Activated T-cell treated with anti-CD3 and anti-CD28 coated beads, Interleukin-2, amount 50 U/mL, for 24 hours (primary cell): ENCODE data around the gene DEDD2.

Experiments
- DNase-seq: peaks from one replicate; pipeline ENCODE4 v3.0.0-alpha.2; 2020
- H3K27ac Mint-ChIP-seq: 2 replicates; pipeline ENCODE4 v1.8.0; 2020; ENCODE audit warnings: mild to moderate bottlenecking, mixed read lengths
- H3K27me3 Mint-ChIP-seq: 2 replicates; pipeline ENCODE4 v1.8.0; 2020; ENCODE audit warnings: mixed read lengths
- H3K36me3 Mint-ChIP-seq: 2 replicates; pipeline ENCODE4 v1.8.0; 2020; ENCODE audit warnings: low read depth, mixed read lengths
- H3K4me1 Mint-ChIP-seq: 2 replicates; pipeline ENCODE4 v1.8.0; 2020; ENCODE audit warnings: low read depth, mixed read lengths
- H3K4me3 Mint-ChIP-seq: 2 replicates; pipeline ENCODE4 v1.8.0; 2020; ENCODE audit warnings: mild to moderate bottlenecking, moderate library complexity, mixed read lengths
- H3K9me3 Mint-ChIP-seq: 2 replicates; pipeline ENCODE4 v1.8.0; 2020; ENCODE audit warnings: mixed read lengths

The DEDD2 gene

GRCh38 chr19:42250666-42251531 is 33.4 kb upstream of the DEDD2 start:
- Mint-ChIP-seq H3K27me3 (no peaks in the 10 kb centered on the region), H3K4me1 (peaks cover 41% of the 10 kb centered on the region), H3K27ac (peak overlapping the region; percentile 98), H3K4me3 (peak overlapping the region; percentile 61), H3K9me3 (no peaks in the 10 kb centered on the region), H3K36me3 (peaks cover 53% of the 10 kb centered on the region)
- DNase-seq, result no peak

DNA sequence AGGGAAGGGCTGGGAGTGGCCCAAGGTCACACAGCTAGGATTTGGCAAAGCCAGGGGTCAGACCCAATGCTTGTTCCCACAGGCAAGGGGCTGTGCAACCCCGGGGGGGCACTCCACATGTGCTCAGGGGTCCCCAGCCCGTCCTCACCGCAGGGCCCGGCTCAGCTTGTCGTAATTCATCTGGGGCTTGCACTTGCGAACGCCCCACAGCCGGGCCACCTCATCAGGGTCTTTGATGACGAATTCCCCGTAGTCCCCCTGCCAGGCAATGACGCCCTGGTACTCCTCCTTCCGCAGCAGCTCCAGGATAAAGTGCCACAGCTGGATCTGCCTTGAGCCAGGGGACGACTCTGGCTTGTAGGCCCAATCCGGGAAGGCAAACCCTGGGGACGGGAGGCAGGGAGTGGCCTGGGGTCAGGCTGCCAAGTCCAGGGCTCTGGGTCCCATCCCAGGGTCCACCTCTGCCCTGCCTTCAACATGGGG is 32.7 kb upstream of the DEDD2 start:
- Mint-ChIP-seq H3K4me1 (peaks cover 43% of the 10 kb centered on the region), H3K4me3 (peak overlapping the region; percentile 61), H3K27ac (peak overlapping the region; percentile 87), H3K27me3 (no peaks in the 10 kb centered on the region), H3K9me3 (no peaks in the 10 kb centered on the region), H3K36me3 (peaks cover 53% of the 10 kb centered on the region)
- DNase-seq, result no peak

GRCh38 chr19:42249769-42250168 is 32.3 kb upstream of the DEDD2 start:
- Mint-ChIP-seq H3K36me3 (peaks cover 53% of the 10 kb centered on the region), H3K4me3 (no peak overlapping the region), H3K9me3 (no peaks in the 10 kb centered on the region), H3K27me3 (no peaks in the 10 kb centered on the region), H3K4me1 (peaks cover 47% of the 10 kb centered on the region), H3K27ac (peak overlapping the region; percentile 87)
- DNase-seq, result no peak

DNA sequence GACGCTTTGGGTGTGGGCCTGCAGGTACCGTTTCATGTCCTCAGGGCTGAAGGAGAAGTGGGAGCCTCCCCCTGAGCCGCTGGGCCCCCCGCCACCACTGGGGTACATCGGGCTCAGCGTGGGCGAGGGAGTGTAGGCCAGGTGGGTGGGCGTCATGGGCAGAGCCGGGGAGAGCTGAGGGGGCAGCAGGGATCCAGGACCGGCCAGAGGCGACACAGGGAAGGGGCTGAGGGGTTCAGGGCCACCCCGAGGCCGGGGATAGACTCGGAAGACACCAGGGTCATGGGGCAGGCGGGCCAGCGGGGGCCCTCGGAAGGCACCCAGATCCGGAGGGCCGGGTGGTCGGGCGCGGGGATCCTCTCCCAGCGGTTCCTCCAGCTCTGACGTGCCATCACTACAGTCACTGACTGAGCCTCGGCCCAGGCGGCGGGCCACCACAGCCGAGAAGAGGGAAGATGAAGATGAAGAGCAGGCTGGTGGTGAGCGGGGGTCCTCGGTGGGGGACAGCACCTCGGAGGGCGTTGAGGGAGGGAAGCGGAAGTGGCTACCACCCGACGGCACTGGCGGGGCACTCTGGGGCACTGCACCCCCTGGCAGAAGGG is 31.8 kb upstream of the DEDD2 start:
- Mint-ChIP-seq H3K4me1 (peaks cover 51% of the 10 kb centered on the region), H3K36me3 (peaks cover 56% of the 10 kb centered on the region), H3K27me3 (no peaks in the 10 kb centered on the region), H3K9me3 (no peaks in the 10 kb centered on the region), H3K27ac (peak overlapping the region; percentile 74), H3K4me3 (no peak overlapping the region)
- DNase-seq, result no peak

- H3K27ac Mint-ChIP-seq, result peak overlapping the region; percentile 37
- no peak overlapping the region for H3K4me3 Mint-ChIP-seq
- no peaks in the 10 kb centered on the region for H3K27me3 Mint-ChIP-seq
- peaks cover 59% of the 10 kb centered on the region for H3K36me3 Mint-ChIP-seq
- peaks cover 52% of the 10 kb centered on the region for H3K4me1 Mint-ChIP-seq
- DNase-seq, result no peak
- no peaks in the 10 kb centered on the region for H3K9me3 Mint-ChIP-seq
Measured at GRCh38 chr19:42248270-42249148, 31.0 kb upstream of the DEDD2 start.

GRCh38 chr19:42247640-42248199 is 30.2 kb upstream of the DEDD2 start:
- no peak overlapping the region for H3K4me3 Mint-ChIP-seq
- H3K9me3 Mint-ChIP-seq, result no peaks in the 10 kb centered on the region
- peaks cover 57% of the 10 kb centered on the region for H3K36me3 Mint-ChIP-seq
- no peak for DNase-seq
- no peaks in the 10 kb centered on the region for H3K27me3 Mint-ChIP-seq
- no peak overlapping the region for H3K27ac Mint-ChIP-seq
- H3K4me1 Mint-ChIP-seq, result peaks cover 54% of the 10 kb centered on the region

- peak overlapping the region; percentile 83 for H3K27ac Mint-ChIP-seq
- peaks cover 52% of the 10 kb centered on the region for H3K36me3 Mint-ChIP-seq
- no peak for DNase-seq
- H3K4me1 Mint-ChIP-seq, result peaks cover 49% of the 10 kb centered on the region
- no peaks in the 10 kb centered on the region for H3K9me3 Mint-ChIP-seq
- H3K4me3 Mint-ChIP-seq, result no peak overlapping the region
- H3K27me3 Mint-ChIP-seq, result no peaks in the 10 kb centered on the region
Measured at GRCh38 chr19:42246922-42247639, 29.6 kb upstream of the DEDD2 start.

- Mint-ChIP-seq H3K27ac (peak overlapping the region; percentile 97), H3K4me3 (no peak overlapping the region), H3K9me3 (no peaks in the 10 kb centered on the region), H3K4me1 (peaks cover 46% of the 10 kb centered on the region), H3K36me3 (peaks cover 52% of the 10 kb centered on the region), H3K27me3 (no peaks in the 10 kb centered on the region)
- no peak for DNase-seq
Measured at GRCh38 chr19:42246143-42246921, 28.9 kb upstream of the DEDD2 start.

- peak overlapping the region; percentile 98 for H3K4me3 Mint-ChIP-seq
- peaks cover 49% of the 10 kb centered on the region for H3K4me1 Mint-ChIP-seq
- peak overlapping the region; percentile 97 for H3K27ac Mint-ChIP-seq
- no peak for DNase-seq
- H3K9me3 Mint-ChIP-seq, result no peaks in the 10 kb centered on the region
- H3K27me3 Mint-ChIP-seq, result no peaks in the 10 kb centered on the region
- peaks cover 51% of the 10 kb centered on the region for H3K36me3 Mint-ChIP-seq
Measured at GRCh38 chr19:42245231-42245630, 27.8 kb upstream of the DEDD2 start.

DNA sequence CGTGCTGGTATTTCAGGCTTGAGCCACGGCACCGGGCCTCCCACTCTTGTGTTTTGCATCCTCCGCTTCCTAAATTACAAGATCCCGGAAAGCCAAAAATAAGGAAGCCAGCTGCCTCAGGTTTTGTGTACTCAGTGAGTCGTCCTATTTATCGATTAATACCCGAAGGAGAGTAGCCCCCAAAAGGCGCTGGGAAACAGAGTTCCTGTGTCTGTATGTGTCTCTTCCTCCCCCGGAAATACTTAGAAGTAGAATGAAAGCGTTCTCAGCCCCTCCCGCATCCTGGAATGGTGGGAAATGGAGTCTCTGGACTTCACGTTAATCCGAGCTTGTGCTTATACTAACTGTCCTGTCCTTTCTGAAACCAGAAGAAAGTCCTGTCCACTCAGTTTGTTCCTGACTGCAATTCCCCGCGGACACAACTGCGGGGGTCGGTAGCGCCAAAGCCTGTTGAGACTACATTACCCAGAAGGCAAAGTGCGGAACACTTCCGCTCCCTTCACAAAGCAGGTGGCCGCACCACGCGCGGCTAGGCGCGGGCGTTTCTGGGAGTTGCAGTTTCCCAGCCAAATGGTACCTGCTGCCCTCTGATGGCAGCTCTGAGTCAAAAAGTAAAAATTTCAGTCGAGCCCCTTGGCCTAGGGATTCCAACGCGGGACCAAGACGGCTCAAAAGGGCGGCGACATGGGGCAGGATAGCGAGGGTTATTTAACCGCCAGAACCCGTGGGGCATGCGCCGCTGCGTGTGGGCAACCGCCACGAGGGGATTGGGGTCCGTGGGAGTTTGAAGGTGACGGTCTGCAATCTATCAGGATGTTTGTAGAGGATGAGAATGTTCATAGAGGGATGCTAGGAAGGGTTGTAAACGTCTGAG is 27.1 kb upstream of the DEDD2 start:
- H3K4me1 Mint-ChIP-seq, result peaks cover 50% of the 10 kb centered on the region
- DNase-seq, result peak; percentile 93
- H3K4me3 Mint-ChIP-seq, result peak overlapping the region; percentile 98
- H3K9me3 Mint-ChIP-seq, result no peaks in the 10 kb centered on the region
- H3K27ac Mint-ChIP-seq, result peak overlapping the region; percentile 97
- H3K27me3 Mint-ChIP-seq, result no peaks in the 10 kb centered on the region
- peaks cover 51% of the 10 kb centered on the region for H3K36me3 Mint-ChIP-seq

- peak; percentile 96 for DNase-seq
- Mint-ChIP-seq H3K4me3 (peak within 1 kb of the TSS; percentile 98), H3K36me3 (peaks cover 50% of the 10 kb centered on the region), H3K27me3 (no peaks in the 10 kb centered on the region), H3K9me3 (no peaks in the 10 kb centered on the region), H3K27ac (peak within 1 kb of the TSS; percentile 97), H3K4me1 (peaks cover 57% of the 10 kb centered on the region)
Measured at GRCh38 chr19:42242512-42243409, 25.3 kb upstream of the DEDD2 start, which contains the start of gene GSK3A. GSK3A (minus strand) TSS chr19:42242602; CDS start chr19:42242465, 137 bp downstream.
